ENCODE data around the gene SPOCD1. TPM values are rescaled to one million over a fixed set of nuclear protein-coding genes. Genes with fewer than 3 reads are reported as not detected.

The SPOCD1 gene
- total and polyA plus RNA-seq, 2 of the 4 experiments (the other 2 are of a cell fraction): 59.7 to 132 TPM

- no peak overlapping the region for H4K91ac ChIP-seq (ENCODE audit: insufficient read depth, low read depth, low read length)
- H3K56ac ChIP-seq (ENCODE audit: extremely low read depth, insufficient read depth, low read length): no peak overlapping the region
- no peak overlapping the region for H2BK5ac ChIP-seq (ENCODE audit: low read depth, low read length, poor library complexity, severe bottlenecking)
- no peak overlapping the region for H2BK20ac ChIP-seq (ENCODE audit: low read depth, low read length)
- no peak overlapping the region for H3K4me2 ChIP-seq (ENCODE audit: low read depth, low read length)
- no peaks in the 10 kb centered on the region for H3K9me3 ChIP-seq (ENCODE audit: control insufficient read depth, insufficient read depth, low read length)
- dilution Hi-C loops (cut with HindIII; ENCODE audit: low sequenced_read_pairs, unreplicated experiment): no loop called here
- peaks cover 12% of the 10 kb centered on the region for H3K27me3 ChIP-seq (ENCODE audit: control insufficient read depth, insufficient read depth, low read length)
- POLR2A ChIA-PET (ENCODE audit: unreplicated experiment): no interaction called here
- H3K9ac ChIP-seq (ENCODE audit: low read depth, low read length): no peak overlapping the region
- H3K27ac ChIP-seq (ENCODE audit: insufficient read depth, low read length): no peak overlapping the region
- CTCF ChIA-PET: no interaction called here
- H4K20me1 ChIP-seq (ENCODE audit: insufficient read depth, low read length): no peaks in the 10 kb centered on the region
- TF ChIP-seq RCOR1 (IDR thresholded peaks at IDR 0.05; ENCODE audit: insufficient replicate concordance, low read length): no peak
- TF ChIP-seq POLR2A (IDR thresholded peaks at IDR 0.05; ENCODE audit: low read depth, low read length): no peak
- no peak for TF ChIP-seq NFE2L2 (IDR thresholded peaks at IDR 0.05; ENCODE audit: low read depth, low read length)
- no peak for TF ChIP-seq RAD21 (IDR thresholded peaks at IDR 0.05; ENCODE audit: low read length)
- TF ChIP-seq MAZ (IDR thresholded peaks at IDR 0.05; ENCODE audit: borderline replicate concordance, low read depth, low read length): no peak
- TF ChIP-seq FOS (IDR thresholded peaks at IDR 0.05; ENCODE audit: low read depth, low read length): no peak
- no peak for TF ChIP-seq RFX5 (IDR thresholded peaks at IDR 0.05; ENCODE audit: low read depth, low read length)
- TF ChIP-seq SMC3 (IDR thresholded peaks at IDR 0.05; ENCODE audit: low read depth, low read length): no peak
- TF ChIP-seq CEBPB (IDR thresholded peaks at IDR 0.05; ENCODE audit: low read depth, low read length): no peak
- TF ChIP-seq MAFK (IDR thresholded peaks at IDR 0.05; ENCODE audit: low read depth, low read length): no peak
- no peak for TF ChIP-seq ELK1 (IDR thresholded peaks at IDR 0.05; ENCODE audit: borderline replicate concordance, low read depth, low read length)
- no peak for TF ChIP-seq USF2 (IDR thresholded peaks at IDR 0.05; ENCODE audit: low read depth, low read length)
- no peak for TF ChIP-seq CTCF (conservative IDR thresholded peaks at IDR 0.05; ENCODE audit: low read depth, low read length)
- no peak for TF ChIP-seq CHD1 (IDR thresholded peaks at IDR 0.05; ENCODE audit: low read depth, low read length)
- no peak for TF ChIP-seq BHLHE40 (IDR thresholded peaks at IDR 0.05; ENCODE audit: low read depth, low read length)
- no peak for TF ChIP-seq MXI1 (IDR thresholded peaks at IDR 0.05; ENCODE audit: borderline replicate concordance, low read depth, low read length)
- in situ Hi-C loops (cut with MboI; ENCODE audit: low sequenced_read_pairs): no loop called here
- no peak overlapping the region for H2AK5ac ChIP-seq (ENCODE audit: low read depth, low read length)
- H3K18ac ChIP-seq (ENCODE audit: low read depth, low read length): no peak overlapping the region
- intact Hi-C loops (cut with micrococcal nuclease): no loop called here
- no peak overlapping the region for H4K5ac ChIP-seq (ENCODE audit: low read depth, low read length)
- H2BK15ac ChIP-seq (ENCODE audit: low read depth, low read length): no peak overlapping the region
- H3K14ac ChIP-seq (replicated peaks; ENCODE audit: low read depth, low read length): no peak overlapping the region
- peaks cover 7% of the 10 kb centered on the region for H3K4me1 ChIP-seq (ENCODE audit: control insufficient read depth, insufficient read depth, low read length)
- H3K79me1 ChIP-seq (ENCODE audit: low read depth in 1 of 2, low read length in 2 of 2): no peaks in the 10 kb centered on the region
- no peak overlapping the region for H3K4me3 ChIP-seq (ENCODE audit: insufficient read depth, low read depth, low read length)
- no peak overlapping the region for H2AK9ac ChIP-seq (replicated peaks; ENCODE audit: low read depth, low read length, poor library complexity)
- 87% methylated on average over 7 of the region's 8 CpGs; no CpG with 5 or more reads in 1 of the 2 experiments for WGBS, 2 experiments (ENCODE audit: extremely low coverage in 2 of 2, insufficient read length in 1 of 2)
- H2AFZ ChIP-seq (replicated peaks; ENCODE audit: low read length, poor library complexity): peak overlapping the region; percentile 24
- DNase-seq: no peak
- ATAC-seq (ENCODE audit: low read depth): no peak
- H3K4ac ChIP-seq (ENCODE audit: low read depth, low read length): no peak overlapping the region
- no peak overlapping the region for H3K23ac ChIP-seq (ENCODE audit: low read depth, low read length)
- no peak overlapping the region for H2BK120ac ChIP-seq (ENCODE audit: low read depth, low read length)
- H4K8ac ChIP-seq (ENCODE audit: low read depth in 2 of 2, low read length in 2 of 2): no peak overlapping the region
- H3K36me3 ChIP-seq (ENCODE audit: control insufficient read depth, insufficient read depth, low read length): no peaks in the 10 kb centered on the region
- peaks cover 3% of the 10 kb centered on the region; the same call in 1 of the 2 replicates for H3K9me1 ChIP-seq (ENCODE audit: insufficient read depth, low read length)
- no TSS peak for BruUV-seq (replicated peaks)
Measured at GRCh38 chr1:31830511-31830910, 14.7 kb upstream of the SPOCD1 start.
